WI38 (cell line): ENCODE results near the gene CIAO2B.
A peak's percentile ranks its signal among the peaks of the same experiment; 100 is the strongest.

ENCODE experiments used
- H3K4me3 ChIP-seq: 2 replicates; pipeline ENCODE4 v1.5.1; 2011; ENCODE audit warnings: low read depth, mild to moderate bottlenecking, control low read depth, low read length
- CTCF ChIP-seq: IDR thresholded peaks from 2 replicates; pipeline ENCODE4 v1.5.1; 2012; ENCODE audit warnings: low read depth, mild to moderate bottlenecking, control low read depth, low read length

CIAO2B gene

GRCh38 chr16:66933776-66934137 is 445 bp downstream of the CIAO2B start:
- H3K4me3 ChIP-seq: peak overlapping the region; percentile 100
- TF ChIP-seq CTCF: no peak

GRCh38 chr16:66932076-66932475 is 2.1 kb downstream of the CIAO2B start:
- TF ChIP-seq CTCF: no peak
- no peak overlapping the region for H3K4me3 ChIP-seq

- no peak for TF ChIP-seq CTCF
- no peak overlapping the region for H3K4me3 ChIP-seq
These were observed 2.5 kb downstream of the CIAO2B start for GRCh38 chr16:66931665-66932064.

- no peak overlapping the region for H3K4me3 ChIP-seq
- no peak for TF ChIP-seq CTCF
These were observed 4.0 kb downstream of the CIAO2B start for GRCh38 chr16:66930189-66930588.

GRCh38 chr16:66928702-66929388 is 5.4 kb downstream of the CIAO2B start:
- TF ChIP-seq CTCF: peak; percentile 45
- no peak overlapping the region for H3K4me3 ChIP-seq

- no peak for TF ChIP-seq CTCF
- H3K4me3 ChIP-seq: no peak overlapping the region
These were observed 6.1 kb downstream of the CIAO2B start for GRCh38 chr16:66927918-66928649.

- TF ChIP-seq CTCF: no peak
- no peak overlapping the region for H3K4me3 ChIP-seq
These were observed 7.2 kb downstream of the CIAO2B start for GRCh38 chr16:66926961-66927436.
